ENCODE results near the gene RAB11FIP4.

The RAB11FIP4 gene

GRCh38 chr17:31527606-31528005 lies 136.1 kb downstream of the RAB11FIP4 start:
- no peak for FAIRE-seq

GRCh38 chr17:31528291-31528874 lies 136.9 kb downstream of the RAB11FIP4 start:
- no peak for FAIRE-seq

- FAIRE-seq = no peak
These were observed 138.4 kb downstream of the RAB11FIP4 start for GRCh38 chr17:31529841-31530251.

GRCh38 chr17:31530391-31530985 lies 139.0 kb downstream of the RAB11FIP4 start:
- no peak for FAIRE-seq

- FAIRE-seq = no peak
These were observed 140.0 kb downstream of the RAB11FIP4 start for GRCh38 chr17:31531336-31531980.

- FAIRE-seq = no peak
These were observed 140.6 kb downstream of the RAB11FIP4 start for GRCh38 chr17:31532081-31532480.

- FAIRE-seq = no peak
These were observed 141.1 kb downstream of the RAB11FIP4 start for GRCh38 chr17:31532526-31532925.

- no peak for FAIRE-seq
These were observed 142.2 kb downstream of the RAB11FIP4 start for GRCh38 chr17:31533546-31534155.

GRCh38 chr17:31534223-31534888 lies 142.9 kb downstream of the RAB11FIP4 start:
- no peak for FAIRE-seq

- FAIRE-seq = no peak
These were observed 144.1 kb downstream of the RAB11FIP4 start for GRCh38 chr17:31535581-31535981.

GRCh38 chr17:31536451-31536850 lies 145.0 kb downstream of the RAB11FIP4 start:
- no peak for FAIRE-seq

GRCh38 chr17:31537565-31538011 lies 146.1 kb downstream of the RAB11FIP4 start:
- no peak for FAIRE-seq

- FAIRE-seq = no peak
These were observed 146.7 kb downstream of the RAB11FIP4 start for GRCh38 chr17:31538080-31538762.

- FAIRE-seq = no peak
These were observed 149.3 kb downstream of the RAB11FIP4 start for GRCh38 chr17:31540602-31541307.

- FAIRE-seq = no peak
These were observed 150.1 kb downstream of the RAB11FIP4 start for GRCh38 chr17:31541559-31541958.

- no peak for FAIRE-seq
These were observed 152.7 kb downstream of the RAB11FIP4 start for GRCh38 chr17:31544186-31544585.

- no peak for FAIRE-seq
These were observed 155.2 kb downstream of the RAB11FIP4 start for GRCh38 chr17:31546650-31547049.

- FAIRE-seq = no peak
These were observed 157.2 kb downstream of the RAB11FIP4 start for GRCh38 chr17:31548709-31549108.

- FAIRE-seq = no peak
These were observed 157.6 kb downstream of the RAB11FIP4 start for GRCh38 chr17:31549121-31549524.

GRCh38 chr17:31549525-31550388 lies 158.3 kb downstream of the RAB11FIP4 start:
- no peak for FAIRE-seq

Data from endometrium (tissue), 2 donors.